HCT116 (cell line): ENCODE results near the gene ADAMTS16.

Experiments used
- EZH2 ChIP-seq: fragments of 200-600 bp; sonication (generic); IDR thresholded peaks from 2 replicates; pipeline ENCODE4 v1.6.1; 2017; ENCODE audit warnings: antibody characterized with exemption, mixed run types
- EZH2phosphoT487 ChIP-seq: fragments of 200-600 bp; IDR thresholded peaks from 2 replicates; pipeline ENCODE4 v1.6.1; 2018; ENCODE audit warnings: antibody characterized with exemption, borderline replicate concordance
- POLR2AphosphoS5 ChIP-seq: IDR thresholded peaks from 2 replicates; pipeline ENCODE4 v1.6.1; 2011; ENCODE audit warnings: mild to moderate bottlenecking, low read depth, low read length, moderate library complexity
- TF ChIP-seq, protein P1 (sequence below), 3 experiments: fragments of 200-600 bp in 1 of 3; sonication (generic) in 1 of 3; IDR thresholded peaks in 2 of 3; conservative IDR thresholded peaks in 1 of 3; 2 replicates each; pipeline ENCODE4 v1.5.1; 2012 to 2017; ENCODE audit warnings: low read depth in 2 of 3, low read length in 2 of 3, antibody characterized with exemption in 1 of 3, borderline replicate concordance in 1 of 3, control low read depth in 1 of 3, mild to moderate bottlenecking in 1 of 3, mixed read lengths in 1 of 3, mixed run types in 1 of 3, moderate library complexity in 1 of 3; ENCODE audit not compliant: insufficient read depth in 1 of 3
- TF ChIP-seq, protein P2 (sequence below): IDR thresholded peaks from 2 replicates; pipeline ENCODE4 v1.6.1; 2011; ENCODE audit warnings: mild to moderate bottlenecking, low read length, moderate library complexity; ENCODE audit not compliant: insufficient replicate concordance; ENCODE audit errors: extremely low read depth

DNA sequence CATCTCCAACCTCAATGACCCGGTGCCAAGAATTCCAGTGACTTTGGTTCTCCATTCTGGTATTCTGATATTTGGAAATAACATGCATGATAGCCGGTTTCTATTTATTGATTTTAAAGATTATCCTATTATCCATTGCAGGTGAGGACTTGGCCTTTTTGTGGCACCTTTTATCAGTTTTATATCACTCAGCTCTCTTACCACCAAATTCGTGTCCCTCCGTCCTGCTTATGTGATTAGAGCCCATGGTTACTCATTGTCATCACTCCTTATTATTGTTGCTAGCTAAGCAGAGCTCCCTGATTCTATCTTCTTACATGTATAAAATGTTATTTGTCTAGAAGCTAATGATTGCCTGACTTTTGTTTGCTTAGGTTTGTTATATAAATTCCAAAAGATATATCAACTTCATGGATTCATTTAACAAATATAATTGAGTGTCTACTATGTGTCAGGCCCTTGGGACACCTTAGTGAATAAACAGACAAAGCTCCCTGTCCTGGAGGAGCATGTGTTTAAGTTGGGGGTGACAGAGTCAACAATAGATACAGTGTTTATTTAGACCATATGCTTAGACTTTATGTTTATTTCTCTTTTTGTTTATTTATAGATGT is 138.2 kb downstream of the ADAMTS16 start:
- no peak for TF ChIP-seq EZH2
- TF ChIP-seq EZH2phosphoT487: no peak
- TF ChIP-seq POLR2AphosphoS5: no peak
- TF ChIP-seq, protein P1, sequence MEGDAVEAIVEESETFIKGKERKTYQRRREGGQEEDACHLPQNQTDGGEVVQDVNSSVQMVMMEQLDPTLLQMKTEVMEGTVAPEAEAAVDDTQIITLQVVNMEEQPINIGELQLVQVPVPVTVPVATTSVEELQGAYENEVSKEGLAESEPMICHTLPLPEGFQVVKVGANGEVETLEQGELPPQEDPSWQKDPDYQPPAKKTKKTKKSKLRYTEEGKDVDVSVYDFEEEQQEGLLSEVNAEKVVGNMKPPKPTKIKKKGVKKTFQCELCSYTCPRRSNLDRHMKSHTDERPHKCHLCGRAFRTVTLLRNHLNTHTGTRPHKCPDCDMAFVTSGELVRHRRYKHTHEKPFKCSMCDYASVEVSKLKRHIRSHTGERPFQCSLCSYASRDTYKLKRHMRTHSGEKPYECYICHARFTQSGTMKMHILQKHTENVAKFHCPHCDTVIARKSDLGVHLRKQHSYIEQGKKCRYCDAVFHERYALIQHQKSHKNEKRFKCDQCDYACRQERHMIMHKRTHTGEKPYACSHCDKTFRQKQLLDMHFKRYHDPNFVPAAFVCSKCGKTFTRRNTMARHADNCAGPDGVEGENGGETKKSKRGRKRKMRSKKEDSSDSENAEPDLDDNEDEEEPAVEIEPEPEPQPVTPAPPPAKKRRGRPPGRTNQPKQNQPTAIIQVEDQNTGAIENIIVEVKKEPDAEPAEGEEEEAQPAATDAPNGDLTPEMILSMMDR (IDR thresholded peaks at IDR 0.05 in 2 of 3, conservative IDR thresholded peaks at IDR 0.05 in 1 of 3; ENCODE audit: borderline replicate concordance in 1 of 3, insufficient read depth in 1 of 3, low read depth in 2 of 3, low read length in 2 of 3): no peak
- TF ChIP-seq, protein P2, sequence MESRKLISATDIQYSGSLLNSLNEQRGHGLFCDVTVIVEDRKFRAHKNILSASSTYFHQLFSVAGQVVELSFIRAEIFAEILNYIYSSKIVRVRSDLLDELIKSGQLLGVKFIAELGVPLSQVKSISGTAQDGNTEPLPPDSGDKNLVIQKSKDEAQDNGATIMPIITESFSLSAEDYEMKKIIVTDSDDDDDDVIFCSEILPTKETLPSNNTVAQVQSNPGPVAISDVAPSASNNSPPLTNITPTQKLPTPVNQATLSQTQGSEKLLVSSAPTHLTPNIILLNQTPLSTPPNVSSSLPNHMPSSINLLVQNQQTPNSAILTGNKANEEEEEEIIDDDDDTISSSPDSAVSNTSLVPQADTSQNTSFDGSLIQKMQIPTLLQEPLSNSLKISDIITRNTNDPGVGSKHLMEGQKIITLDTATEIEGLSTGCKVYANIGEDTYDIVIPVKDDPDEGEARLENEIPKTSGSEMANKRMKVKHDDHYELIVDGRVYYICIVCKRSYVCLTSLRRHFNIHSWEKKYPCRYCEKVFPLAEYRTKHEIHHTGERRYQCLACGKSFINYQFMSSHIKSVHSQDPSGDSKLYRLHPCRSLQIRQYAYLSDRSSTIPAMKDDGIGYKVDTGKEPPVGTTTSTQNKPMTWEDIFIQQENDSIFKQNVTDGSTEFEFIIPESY: no peak
